Lung (tissue), 12 donors: ENCODE results near the gene ARHGAP42. TPM values are rescaled to one million over a fixed set of nuclear protein-coding genes. Genes with fewer than 3 reads are reported as not detected.

Experiments
- ATAC-seq: fragments of 200-7000 bp; cut with Tn5 transposase; one replicate; pipeline ENCODE4 v1.9.1; 2020; ENCODE audit warnings: moderate number of reproducible peaks; ENCODE audit not compliant: insufficient read depth, low FRiP score
- DNase-seq, 3 donors: peaks; one replicate each; pipeline ENCODE4 v3.0.0-alpha.2; 2013 to 2017
- H3K27ac ChIP-seq, 2 donors: one replicate each; pipeline ENCODE4 v1.5.1; 2013; ENCODE audit warnings: mild to moderate bottlenecking in 2 of 2, moderate library complexity in 2 of 2, control low read depth in 1 of 2, inconsistent platforms in 1 of 2, low read depth in 1 of 2, low read length in 1 of 2
- H3K27me3 ChIP-seq, 3 donors: one replicate each; pipeline ENCODE4 v1.5.1; 2013; ENCODE audit warnings: low read length in 2 of 3; ENCODE audit not compliant: control insufficient read depth in 3 of 3, insufficient read depth in 3 of 3
- H3K36me3 ChIP-seq, 4 donors: one replicate each; pipeline ENCODE4 v1.5.1; 2013; ENCODE audit warnings: low read length in 4 of 4, mild to moderate bottlenecking in 1 of 4, moderate library complexity in 1 of 4; ENCODE audit not compliant: control insufficient read depth in 4 of 4, insufficient read depth in 4 of 4
- H3K4me1 ChIP-seq, 5 donors: one replicate each; pipeline ENCODE4 v1.5.1; 2013; ENCODE audit warnings: low read length in 5 of 5, mild to moderate bottlenecking in 2 of 5, moderate library complexity in 1 of 5; ENCODE audit not compliant: control insufficient read depth in 5 of 5, insufficient read depth in 5 of 5
- H3K4me3 ChIP-seq: one replicate; pipeline ENCODE4 v1.5.1; 2013; ENCODE audit warnings: mild to moderate bottlenecking, control low read depth, moderate library complexity
- H3K9ac ChIP-seq, 2 donors: one replicate each; pipeline ENCODE4 v1.5.1; 2013; ENCODE audit warnings: low read length in 2 of 2, control low read depth in 1 of 2; ENCODE audit not compliant: insufficient read depth in 1 of 2
- H3K9me3 ChIP-seq, 4 donors: one replicate each; pipeline ENCODE4 v1.5.1; 2013; ENCODE audit warnings: low read length in 3 of 4, mild to moderate bottlenecking in 1 of 4, moderate library complexity in 1 of 4; ENCODE audit not compliant: control insufficient read depth in 4 of 4, insufficient read depth in 3 of 4
- WGBS, 2 donors: extraction: QIAGEN DNeasy Blood & Tissue Kit; methylation state at CpG; one replicate each; pipeline ENCODE4 v1.1.7; 2013; 5-methylcytosine and 5-hydroxymethylcytosine counted together
- polyA plus RNA-seq, 2 donors: library from polyadenylated mRNA; stranded (reverse); fragments of 200-250 nt; gene quantifications; one replicate each; pipeline ENCODE4 v1.2.1, GENCODE V29; 2013
- total RNA-seq, 2 donors: library from RNA; depleted of rRNA in 1 of 2; stranded (reverse); fragments of >200 nt in 1 of 2; gene quantifications; one replicate each; pipeline ENCODE4 v1.2.1, GENCODE V29; 2014 to 2021
- TF ChIP-seq, protein P1 (sequence below): IDR thresholded peaks from 2 replicates; pipeline ENCODE4 v1.5.1; 2012; ENCODE audit warnings: mild to moderate bottlenecking; ENCODE audit errors: control extremely low read depth, extremely low read depth
- donor health status: control.
- donor health status: control.
- donor health status: Bipolar disorder and iron deficiency.
- donor health status: healthy.
- donor health status: DM: yes; HTN: yes; CAD: no.

The ARHGAP42 gene
- total and polyA plus RNA-seq, 4 donors: 4.1 to 58.6 (median 10.3) TPM

GRCh38 chr11:100766764-100767163 lies 79.7 kb downstream of the ARHGAP42 start:
- Histone ChIP-seq H3K27me3 (no peaks in the 10 kb centered on the region), H3K27ac (no peak overlapping the region), H3K4me3 (no peak overlapping the region), H3K9me3 (no peaks in the 10 kb centered on the region), H3K4me1 (peaks cover 0 to 9% (median 1%) of the 10 kb centered on the region in 5 donors), H3K36me3 (peaks cover 0 to 4% (median 1%) of the 10 kb centered on the region in 4 donors), H3K9ac (no peak overlapping the region)
- ATAC-seq (no peak), DNase-seq (no peak)
- 82 to 94% methylated on average over 2 of the region's 2 CpGs for whole genome bisulfite sequencing, 2 donors
- TF ChIP-seq, protein P1, sequence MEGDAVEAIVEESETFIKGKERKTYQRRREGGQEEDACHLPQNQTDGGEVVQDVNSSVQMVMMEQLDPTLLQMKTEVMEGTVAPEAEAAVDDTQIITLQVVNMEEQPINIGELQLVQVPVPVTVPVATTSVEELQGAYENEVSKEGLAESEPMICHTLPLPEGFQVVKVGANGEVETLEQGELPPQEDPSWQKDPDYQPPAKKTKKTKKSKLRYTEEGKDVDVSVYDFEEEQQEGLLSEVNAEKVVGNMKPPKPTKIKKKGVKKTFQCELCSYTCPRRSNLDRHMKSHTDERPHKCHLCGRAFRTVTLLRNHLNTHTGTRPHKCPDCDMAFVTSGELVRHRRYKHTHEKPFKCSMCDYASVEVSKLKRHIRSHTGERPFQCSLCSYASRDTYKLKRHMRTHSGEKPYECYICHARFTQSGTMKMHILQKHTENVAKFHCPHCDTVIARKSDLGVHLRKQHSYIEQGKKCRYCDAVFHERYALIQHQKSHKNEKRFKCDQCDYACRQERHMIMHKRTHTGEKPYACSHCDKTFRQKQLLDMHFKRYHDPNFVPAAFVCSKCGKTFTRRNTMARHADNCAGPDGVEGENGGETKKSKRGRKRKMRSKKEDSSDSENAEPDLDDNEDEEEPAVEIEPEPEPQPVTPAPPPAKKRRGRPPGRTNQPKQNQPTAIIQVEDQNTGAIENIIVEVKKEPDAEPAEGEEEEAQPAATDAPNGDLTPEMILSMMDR: no peak

DNA sequence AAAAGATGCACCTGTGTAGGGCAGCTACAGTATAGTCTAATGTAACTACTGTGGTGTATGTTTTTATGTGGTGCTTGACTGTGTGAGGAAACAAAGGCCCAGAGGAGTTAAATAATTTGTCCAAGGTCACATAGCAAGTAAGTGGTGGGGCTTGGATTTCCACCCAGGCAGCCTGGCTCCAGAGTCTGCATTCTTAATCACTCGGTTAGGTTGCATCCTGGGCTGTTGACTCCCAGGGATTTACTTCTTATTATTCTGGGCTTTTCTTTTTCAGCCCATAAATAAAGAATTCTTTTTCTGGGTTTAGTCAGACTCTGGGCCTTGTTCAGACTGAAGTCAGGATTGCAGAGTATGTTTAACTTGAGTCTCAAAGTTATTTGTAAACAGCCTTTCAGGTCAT lies 82.1 kb downstream of the ARHGAP42 start:
- Histone ChIP-seq H3K4me3 (no peak overlapping the region), H3K9me3 (no peaks in the 10 kb centered on the region), H3K27me3 (no peaks in the 10 kb centered on the region), H3K27ac (no peak overlapping the region), H3K36me3 (peaks cover 0 to 7% (median 2%) of the 10 kb centered on the region in 4 donors), H3K9ac (peak overlapping the region in 1 of 2 donors; percentile 17), H3K4me1 (peaks cover 0 to 9% (median 0%) of the 10 kb centered on the region in 5 donors)
- DNase-seq (no peak), ATAC-seq (no peak)
- WGBS, 2 donors: 59 to 71% methylated on average over 1 of the region's 1 CpG
- TF ChIP-seq, protein P1: no peak

- ATAC-seq (no peak), DNase-seq (peak in 1 of 3 donors; percentile 25)
- 65 to 86% methylated on average over 3 of the region's 3 CpGs for WGBS, 2 donors
- Histone ChIP-seq H3K4me3 (no peak overlapping the region), H3K9ac (no peak overlapping the region), H3K4me1 (peaks cover 0 to 9% (median 0%) of the 10 kb centered on the region in 5 donors), H3K36me3 (peaks cover 0 to 9% (median 2%) of the 10 kb centered on the region in 4 donors), H3K9me3 (no peaks in the 10 kb centered on the region), H3K27ac (no peak overlapping the region), H3K27me3 (no peaks in the 10 kb centered on the region)
- TF ChIP-seq, protein P1: no peak
Measured at GRCh38 chr11:100769617-100770016, 82.5 kb downstream of the ARHGAP42 start.

DNA sequence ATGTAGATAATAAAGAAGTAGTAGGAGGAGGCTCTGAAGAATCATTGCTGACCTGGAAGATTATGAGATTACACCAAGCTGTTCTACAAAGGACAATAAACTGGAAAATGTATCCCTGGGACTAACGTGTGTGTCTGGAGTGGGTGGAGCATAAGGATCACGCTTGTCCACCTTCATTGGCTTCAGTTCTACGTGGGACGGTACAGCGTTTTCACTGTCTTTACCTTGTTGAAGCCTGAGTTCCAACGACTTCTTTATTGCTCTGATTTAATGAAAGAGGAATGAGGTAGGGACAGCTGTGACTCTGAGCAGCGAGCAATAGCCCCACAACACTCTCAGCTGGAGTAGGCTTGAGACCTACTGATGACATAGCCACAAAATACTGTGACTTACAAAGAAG lies 87.0 kb downstream of the ARHGAP42 start:
- no peak overlapping the region for H3K4me3 ChIP-seq
- H3K27ac ChIP-seq: no peak overlapping the region
- H3K4me1 ChIP-seq: peaks cover 0 to 15% (median 1%) of the 10 kb centered on the region in 5 donors
- peaks cover 0 to 16% (median 2%) of the 10 kb centered on the region in 4 donors for H3K36me3 ChIP-seq
- H3K27me3 ChIP-seq: no peaks in the 10 kb centered on the region
- 92% methylated on average over 7 of the region's 7 CpGs for WGBS, 2 donors
- TF ChIP-seq, protein P1: no peak
- DNase-seq (no peak), ATAC-seq (no peak)
- no peaks in the 10 kb centered on the region for H3K9me3 ChIP-seq
- H3K9ac ChIP-seq: no peak overlapping the region
